GM21528 (cell line): ENCODE measurements around the gene ITPR1.

ENCODE experiments used
- ATAC-seq: cut with Tn5 transposase; IDR thresholded peaks from one replicate; pipeline ENCODE4 v1.9.1; 2021; ENCODE audit warnings: mild to moderate bottlenecking, moderate library complexity; ENCODE audit not compliant: unreplicated experiment, low FRiP score

ITPR1 gene

GRCh38 chr3:4564928-4565586 is 71.9 kb downstream of the ITPR1 start:
- ATAC-seq: no peak

- ATAC-seq: no peak
These were observed 72.8 kb downstream of the ITPR1 start for GRCh38 chr3:4565809-4566501.

DNA sequence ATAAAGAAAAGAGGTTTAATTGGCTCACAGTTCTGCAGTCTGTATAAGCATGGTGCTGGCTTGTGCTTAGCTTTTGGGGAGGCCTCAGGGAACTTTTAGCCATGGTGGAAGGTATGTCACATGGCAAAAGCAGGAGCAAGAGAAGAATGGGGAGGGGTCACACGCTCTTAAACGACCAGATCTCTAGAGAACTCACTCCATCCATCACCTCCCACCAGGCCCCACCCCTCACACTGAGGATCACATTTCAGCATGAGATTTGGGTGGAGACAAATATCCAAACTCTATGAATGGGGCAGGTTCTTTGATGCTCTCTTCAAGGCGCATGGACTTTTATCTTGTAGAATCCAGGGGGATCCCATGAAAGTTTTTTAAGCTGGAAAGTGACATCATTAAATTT is 75.7 kb downstream of the ITPR1 start:
- ATAC-seq: no peak

GRCh38 chr3:4570840-4571621 is 77.9 kb downstream of the ITPR1 start:
- no peak for ATAC-seq

DNA sequence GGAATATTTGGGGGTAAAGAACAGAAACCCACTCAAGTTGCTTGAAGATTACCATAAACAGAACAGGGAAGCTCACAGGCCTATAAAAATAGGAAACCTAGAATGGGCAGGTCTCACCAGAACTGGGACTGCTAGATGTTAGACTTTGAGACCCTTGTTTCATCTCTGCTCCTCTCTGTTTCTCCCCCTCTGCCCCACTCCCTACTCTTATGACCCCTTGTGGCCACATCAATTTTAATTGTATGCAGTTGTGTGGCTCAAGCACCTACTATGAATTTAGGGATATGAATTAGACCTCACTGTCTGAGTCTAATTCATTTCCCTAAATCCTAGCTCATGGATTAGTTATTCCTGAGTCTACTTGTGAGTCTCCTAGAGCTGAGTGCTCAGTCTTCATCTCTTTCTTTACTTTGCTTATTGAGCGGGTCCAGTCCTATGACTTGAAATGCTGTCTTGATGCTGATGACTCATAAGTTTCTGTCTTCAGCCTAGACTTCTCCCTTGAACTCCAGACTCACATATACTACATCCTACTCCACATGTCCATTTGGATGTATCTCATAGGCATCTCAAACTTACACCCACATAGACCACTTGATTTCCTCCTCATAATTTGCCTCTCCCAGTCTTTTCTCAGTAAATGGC is 78.7 kb downstream of the ITPR1 start:
- ATAC-seq: no peak

- ATAC-seq: no peak
These were observed 80.0 kb downstream of the ITPR1 start for GRCh38 chr3:4573153-4573552.

GRCh38 chr3:4574426-4574965 is 81.3 kb downstream of the ITPR1 start:
- no peak for ATAC-seq

DNA sequence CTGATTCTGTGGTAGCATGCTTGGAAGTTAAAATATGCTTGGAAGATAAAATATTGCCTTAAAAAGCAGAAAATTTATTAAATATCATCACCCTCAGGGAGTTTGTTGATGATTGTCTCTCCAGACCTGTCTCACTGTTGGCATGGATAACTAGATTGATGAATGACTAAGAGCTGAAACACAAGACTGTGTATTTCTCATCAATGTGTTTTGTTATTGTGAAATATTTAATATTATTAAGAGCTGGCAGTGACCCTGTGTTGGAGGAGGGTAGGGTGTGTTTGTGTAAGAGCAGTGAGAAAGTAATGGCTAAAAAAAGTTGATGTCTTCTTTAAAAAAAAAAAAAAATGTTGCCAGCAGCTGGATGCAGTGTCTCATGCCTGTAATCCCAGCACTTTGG is 82.2 kb downstream of the ITPR1 start:
- ATAC-seq: no peak

DNA sequence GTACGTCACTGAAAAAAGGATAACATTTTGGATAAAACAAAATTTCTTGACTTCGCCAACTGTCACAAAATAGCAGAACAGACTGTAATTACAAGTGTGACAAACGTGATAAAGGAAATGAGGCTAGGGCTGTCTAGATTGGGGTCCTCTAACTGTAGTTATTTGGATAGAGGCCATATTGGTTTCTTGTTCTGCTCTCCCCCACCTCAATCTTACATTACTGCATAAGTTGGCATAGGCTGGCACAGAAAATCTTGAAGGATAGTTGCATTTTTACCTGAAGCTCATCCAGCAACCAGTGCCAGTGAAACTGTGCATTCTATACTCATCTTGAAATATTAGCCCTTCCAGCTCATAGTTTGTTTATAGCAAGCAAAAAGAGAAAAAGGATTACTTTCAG is 84.6 kb downstream of the ITPR1 start:
- no peak for ATAC-seq

- ATAC-seq: no peak
These were observed 87.4 kb downstream of the ITPR1 start for GRCh38 chr3:4580346-4581123.

- no peak for ATAC-seq
These were observed 87.9 kb downstream of the ITPR1 start for GRCh38 chr3:4581124-4581424.

DNA sequence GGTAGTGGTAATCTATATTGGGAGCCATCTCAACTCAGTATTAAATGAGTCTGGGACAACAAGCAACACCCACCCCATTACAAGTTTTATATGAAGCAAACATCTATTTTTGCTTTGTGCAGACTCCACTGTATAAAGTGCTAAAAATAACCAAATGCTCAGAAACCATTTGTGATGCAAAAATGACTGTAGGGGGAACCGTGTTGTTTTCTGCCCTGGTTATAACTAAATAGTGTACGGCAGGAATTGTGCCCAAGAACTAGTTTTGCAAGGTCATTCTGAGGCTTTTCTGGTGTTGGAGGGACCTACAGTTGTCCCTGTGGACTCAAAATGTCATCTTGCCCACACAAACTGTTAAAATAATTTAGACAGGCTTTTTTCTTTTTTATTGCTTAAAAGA is 88.3 kb downstream of the ITPR1 start:
- ATAC-seq: no peak

DNA sequence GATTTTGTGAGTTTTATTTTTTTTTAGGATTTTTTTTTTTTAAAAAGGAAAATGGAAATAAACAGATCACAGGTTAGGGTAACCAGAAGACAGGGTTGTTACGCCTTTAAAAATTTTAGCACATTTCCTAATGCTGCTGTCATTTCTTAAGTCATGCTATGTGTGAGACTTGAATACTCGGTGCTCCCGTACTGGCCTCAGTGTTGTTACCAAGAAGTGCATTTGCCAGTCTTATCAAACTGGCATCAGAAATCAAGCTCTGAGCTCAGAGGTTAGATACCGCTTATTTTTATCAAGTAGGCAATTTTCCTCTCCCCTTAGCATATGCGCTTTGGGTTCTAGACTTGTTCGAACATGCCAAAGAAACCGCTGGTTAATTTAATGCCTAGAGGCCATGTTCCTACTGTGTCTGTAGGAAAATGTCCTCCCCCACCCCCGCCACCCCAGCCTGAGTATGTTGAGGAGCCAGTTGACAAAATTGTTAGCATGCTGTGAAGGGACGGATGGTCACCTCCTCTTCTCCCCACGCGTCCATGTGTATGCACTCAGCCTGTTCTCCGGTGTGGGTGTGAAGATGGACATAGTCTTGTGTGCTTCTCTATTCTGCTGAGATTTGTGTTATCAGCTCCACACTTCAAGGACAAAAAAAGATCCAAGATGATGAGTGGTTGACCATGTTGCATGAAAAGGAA is 88.9 kb downstream of the ITPR1 start:
- no peak for ATAC-seq

GRCh38 chr3:4582624-4583023 is 89.5 kb downstream of the ITPR1 start:
- ATAC-seq: no peak

- no peak for ATAC-seq
These were observed 90.3 kb downstream of the ITPR1 start for GRCh38 chr3:4583416-4583815.

DNA sequence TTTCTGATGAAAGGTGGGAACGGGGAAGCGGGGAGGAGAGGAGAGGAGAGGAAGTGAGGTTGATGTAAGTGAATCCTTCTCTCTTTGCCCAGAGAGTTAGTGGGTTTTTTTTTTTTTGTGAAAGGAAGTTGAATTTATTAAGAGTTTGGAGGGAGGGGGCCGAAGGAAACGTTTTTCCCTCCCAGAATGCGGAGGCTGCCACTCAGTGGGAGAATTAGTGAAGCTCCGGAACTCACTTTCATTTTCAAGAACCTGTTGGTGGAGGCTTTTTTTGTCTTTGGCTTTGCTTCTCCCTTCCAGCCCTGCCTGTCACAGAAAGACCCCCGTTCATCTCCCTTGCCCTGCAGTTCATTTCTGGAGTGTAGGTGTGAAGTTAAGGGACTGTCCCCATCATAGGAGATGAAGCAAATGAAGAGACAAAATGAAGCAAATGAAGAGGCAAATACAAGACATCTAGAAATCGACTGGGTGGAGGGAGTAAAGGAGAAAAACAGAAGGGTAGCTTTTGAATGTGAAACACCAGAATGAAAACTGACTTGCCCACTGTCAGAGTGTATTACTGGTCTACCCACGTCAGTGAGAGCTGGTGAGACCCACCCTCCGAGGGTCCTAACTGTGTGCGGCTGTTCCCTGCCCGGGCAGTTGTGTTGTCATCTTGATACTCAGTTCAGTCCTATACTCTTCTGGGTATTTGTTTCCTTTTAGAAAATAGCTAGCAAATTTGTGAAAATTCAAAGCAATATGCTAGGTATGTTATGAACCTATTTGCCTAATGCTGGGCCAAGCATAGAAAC is 91.5 kb downstream of the ITPR1 start:
- ATAC-seq: peak; percentile 56

DNA sequence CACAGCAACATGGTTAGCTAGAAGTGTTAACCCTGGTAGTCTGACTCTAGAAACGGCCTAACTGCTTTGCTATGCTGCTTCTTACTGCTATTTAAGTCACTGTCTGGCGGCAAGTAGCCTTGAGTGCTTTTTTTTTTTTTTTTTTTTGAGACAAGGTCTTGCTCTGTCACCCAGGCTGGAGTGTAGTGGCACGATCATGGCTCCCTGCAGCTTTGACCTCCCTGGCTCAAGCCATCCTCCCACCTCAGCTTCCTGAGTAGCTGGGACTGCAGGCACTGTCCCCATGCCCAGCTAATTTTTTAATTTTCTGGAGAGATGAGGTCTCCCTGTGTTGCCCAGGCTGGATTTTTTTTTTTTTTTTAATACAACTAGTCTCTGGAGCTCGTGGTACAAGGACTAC is 93.2 kb downstream of the ITPR1 start:
- ATAC-seq: no peak

- ATAC-seq: no peak
These were observed 94.1 kb downstream of the ITPR1 start for GRCh38 chr3:4587061-4587837.
